Measurements from ENCODE around the gene CTXN3.

DNA sequence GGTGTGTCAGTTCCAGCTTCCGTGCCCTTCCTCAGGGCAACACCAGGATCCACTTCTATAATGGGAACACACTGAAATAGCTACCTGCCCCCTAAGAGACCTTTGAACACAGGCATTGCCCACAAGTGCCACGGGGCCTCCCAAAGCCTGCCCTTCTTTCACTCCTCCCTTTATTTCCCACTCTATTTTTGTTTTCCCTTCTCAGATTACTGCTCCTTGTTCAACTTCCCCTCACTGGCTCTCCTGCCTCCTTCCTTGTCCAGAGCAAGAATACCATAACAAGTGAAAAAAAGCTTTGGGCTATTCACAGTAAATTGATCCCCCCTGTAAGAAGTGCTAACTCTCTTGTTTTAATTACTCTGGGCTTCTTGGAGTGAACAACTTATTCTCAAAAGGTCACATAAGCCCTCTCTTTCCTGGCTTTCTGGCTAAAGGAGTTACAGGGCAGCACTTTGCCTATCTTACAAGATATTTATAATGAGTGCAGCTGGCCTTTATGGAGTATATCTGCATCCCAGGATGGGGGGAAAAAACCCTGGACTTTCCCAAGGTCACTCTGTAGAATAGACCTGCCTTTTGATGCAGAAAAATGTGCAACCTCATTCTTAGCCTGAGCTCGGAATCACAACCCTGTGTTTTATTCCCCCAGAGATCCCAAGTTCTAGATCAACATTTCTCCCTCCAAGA, 11.3 kb downstream of the CTXN3 start:
- TF ChIP-seq, protein P1, sequence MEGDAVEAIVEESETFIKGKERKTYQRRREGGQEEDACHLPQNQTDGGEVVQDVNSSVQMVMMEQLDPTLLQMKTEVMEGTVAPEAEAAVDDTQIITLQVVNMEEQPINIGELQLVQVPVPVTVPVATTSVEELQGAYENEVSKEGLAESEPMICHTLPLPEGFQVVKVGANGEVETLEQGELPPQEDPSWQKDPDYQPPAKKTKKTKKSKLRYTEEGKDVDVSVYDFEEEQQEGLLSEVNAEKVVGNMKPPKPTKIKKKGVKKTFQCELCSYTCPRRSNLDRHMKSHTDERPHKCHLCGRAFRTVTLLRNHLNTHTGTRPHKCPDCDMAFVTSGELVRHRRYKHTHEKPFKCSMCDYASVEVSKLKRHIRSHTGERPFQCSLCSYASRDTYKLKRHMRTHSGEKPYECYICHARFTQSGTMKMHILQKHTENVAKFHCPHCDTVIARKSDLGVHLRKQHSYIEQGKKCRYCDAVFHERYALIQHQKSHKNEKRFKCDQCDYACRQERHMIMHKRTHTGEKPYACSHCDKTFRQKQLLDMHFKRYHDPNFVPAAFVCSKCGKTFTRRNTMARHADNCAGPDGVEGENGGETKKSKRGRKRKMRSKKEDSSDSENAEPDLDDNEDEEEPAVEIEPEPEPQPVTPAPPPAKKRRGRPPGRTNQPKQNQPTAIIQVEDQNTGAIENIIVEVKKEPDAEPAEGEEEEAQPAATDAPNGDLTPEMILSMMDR (IDR thresholded peaks at IDR 0.05) = no peak
- TF ChIP-seq POLR2A (IDR thresholded peaks at IDR 0.05) = no peak
